Prostate gland (tissue), 2 donors: ENCODE results near the gene DRG1. TPM values are rescaled to one million over a fixed set of nuclear protein-coding genes. Genes with fewer than 3 reads are reported as not detected.

ENCODE experiments used
- DNase-seq: peaks from one replicate; pipeline ENCODE4 v3.0.0-alpha.2; 2019; ENCODE audit warnings: low spot score
- H3K27ac ChIP-seq, 2 donors: fragments of 200-600 bp; sonication (generic); 2 replicates each; pipeline ENCODE4 v1.5.1; 2017 to 2019
- H3K27me3 ChIP-seq: fragments of 200-600 bp; sonication (generic); replicated peaks from 2 replicates; pipeline ENCODE4 v1.5.1; 2019; ENCODE audit not compliant: insufficient read depth
- H3K36me3 ChIP-seq, 2 donors: fragments of 200-600 bp; sonication (generic); 1 replicate in 1 of 2; 2 replicates in 1 of 2; pipeline versions ENCODE4 v1.5.1 to v1.8.1; 2017 to 2019
- H3K4me1 ChIP-seq: fragments of 200-600 bp; sonication (generic); replicated peaks from 2 replicates; pipeline ENCODE4 v1.5.1; 2019
- H3K4me3 ChIP-seq, 2 donors: fragments of 200-600 bp; sonication (generic); 2 replicates each; pipeline ENCODE4 v1.5.1; 2017 to 2019
- H3K9me3 ChIP-seq: fragments of 200-600 bp; sonication (generic); 2 replicates; pipeline ENCODE4 v1.5.1; 2017
- CTCF ChIP-seq, 4 experiments: fragments of 200-600 bp in 2 of 4; fragments of 450-650 bp in 2 of 4; sonication (generic) in 2 of 4; IDR thresholded peaks; 1 replicate in 3 of 4; 2 replicates in 1 of 4; pipeline ENCODE4 v1.5.1; 2016 to 2019; ENCODE audit warnings: antibody characterized with exemption in 4 of 4, mild to moderate bottlenecking in 2 of 4, moderate library complexity in 2 of 4
- POLR2A ChIP-seq: fragments of 450-650 bp; IDR thresholded peaks from one replicate; pipeline ENCODE4 v1.6.1; 2016; ENCODE audit warnings: antibody characterized with exemption, mild to moderate bottlenecking
- POLR2AphosphoS5 ChIP-seq: sonication (generic); formaldehyde crosslinking; IDR thresholded peaks from one replicate; pipeline ENCODE4 v1.6.1; 2017; ENCODE audit warnings: antibody characterized with exemption
- WGBS: methylation state at CpG from one replicate; pipeline ENCODE4 v1.1.5; 2018; 5-methylcytosine and 5-hydroxymethylcytosine counted together
- intact Hi-C: fragments of 100-400 bp; cut with DNase I; formaldehyde crosslinking; loops from one replicate; pipeline ENCODE4 v1.14.2; 2022
- total RNA-seq, 2 donors: library from RNA; depleted of rRNA; stranded (reverse); fragments of >200 nt; gene quantifications; one replicate each; pipeline ENCODE4 v1.1.0, GENCODE V29; 2016

DRG1 gene
- 10 to 100 TPM; 61.6 to 82.1 TPM for total RNA-seq

GRCh38 chr22:31399211-31400022, at the start of gene DRG1:
Gene DRG1, plus strand, starts transcription at chr22:31399604. Its CDS starts 80 bp downstream, at chr22:31399684.
- WGBS: under 1% methylated on average over 72 of the region's 72 CpGs
- DNase-seq: peak; percentile 95
- H3K27ac ChIP-seq: peak within 1 kb of the TSS; percentile 75 to 80
- no peaks in the 10 kb centered on the region for H3K27me3 ChIP-seq
- H3K4me3 ChIP-seq: peak within 1 kb of the TSS; percentile 64 to 75
- intact Hi-C loops: loop anchor here (2.0 kb wide), 1 partner anchor 53 kb away; the partner anchor contains the start of gene PATZ1
- H3K36me3 ChIP-seq: peaks cover 0 to 3% of the 10 kb centered on the region in 2 donors
- H3K9me3 ChIP-seq: no peaks in the 10 kb centered on the region
- H3K4me1 ChIP-seq: peaks cover 2% of the 10 kb centered on the region
- TF ChIP-seq POLR2A (peak; percentile 86), CTCF (IDR thresholded peaks at IDR 0.05) (peak in 3 of 4 experiments; percentile 18 to 64 (median 57)), POLR2AphosphoS5 (peak; percentile 95)

GRCh38 chr22:31349960-31350359, 49.4 kb upstream of the DRG1 start:
- intact Hi-C loops: no loop called here
- TF ChIP-seq POLR2AphosphoS5 (no peak), POLR2A (no peak), CTCF (IDR thresholded peaks at IDR 0.05) (no peak)
- Histone ChIP-seq H3K9me3 (no peaks in the 10 kb centered on the region), H3K36me3 (no peaks in the 10 kb centered on the region), H3K27me3 (no peaks in the 10 kb centered on the region), H3K27ac (no peak overlapping the region), H3K4me1 (peaks cover 5% of the 10 kb centered on the region), H3K4me3 (no peak overlapping the region)
- no peak for DNase-seq

GRCh38 chr22:31350410-31350863, 49.0 kb upstream of the DRG1 start:
- WGBS: 48% methylated on average over 8 of the region's 8 CpGs
- no peaks in the 10 kb centered on the region for H3K27me3 ChIP-seq
- no peaks in the 10 kb centered on the region for H3K9me3 ChIP-seq
- TF ChIP-seq POLR2A: no peak
- TF ChIP-seq CTCF (IDR thresholded peaks at IDR 0.05): no peak
- no peak for TF ChIP-seq POLR2AphosphoS5
- no peaks in the 10 kb centered on the region for H3K36me3 ChIP-seq
- no peak overlapping the region for H3K27ac ChIP-seq
- intact Hi-C loops: no loop called here
- no peaks in the 10 kb centered on the region for H3K4me1 ChIP-seq
- no peak overlapping the region for H3K4me3 ChIP-seq
- no peak for DNase-seq

GRCh38 chr22:31354515-31354914, 44.9 kb upstream of the DRG1 start:
- intact Hi-C loops: no loop called here
- H3K36me3 ChIP-seq: no peaks in the 10 kb centered on the region

More at GRCh38 chr22:31354515-31354914, 44.9 kb upstream of the DRG1 start:
- WGBS: 73% methylated on average over 5 of the region's 5 CpGs
- TF ChIP-seq POLR2A (no peak), POLR2AphosphoS5 (no peak), CTCF (IDR thresholded peaks at IDR 0.05) (no peak)
- no peak for DNase-seq
- H3K9me3 ChIP-seq: no peaks in the 10 kb centered on the region
- H3K27ac ChIP-seq: no peak overlapping the region
- H3K27me3 ChIP-seq: no peaks in the 10 kb centered on the region
- no peaks in the 10 kb centered on the region for H3K4me1 ChIP-seq
- H3K4me3 ChIP-seq: no peak overlapping the region
